HG02852 (cell line): Measurements from ENCODE around the gene MX1.
A peak's percentile ranks its signal among the peaks of the same experiment; 100 is the strongest.

Experiments
- ATAC-seq: cut with Tn5 transposase; IDR thresholded peaks from one replicate; pipeline ENCODE4 v1.9.1; 2021; ENCODE audit warnings: mild to moderate bottlenecking, moderate library complexity; ENCODE audit not compliant: unreplicated experiment

Gene MX1

DNA sequence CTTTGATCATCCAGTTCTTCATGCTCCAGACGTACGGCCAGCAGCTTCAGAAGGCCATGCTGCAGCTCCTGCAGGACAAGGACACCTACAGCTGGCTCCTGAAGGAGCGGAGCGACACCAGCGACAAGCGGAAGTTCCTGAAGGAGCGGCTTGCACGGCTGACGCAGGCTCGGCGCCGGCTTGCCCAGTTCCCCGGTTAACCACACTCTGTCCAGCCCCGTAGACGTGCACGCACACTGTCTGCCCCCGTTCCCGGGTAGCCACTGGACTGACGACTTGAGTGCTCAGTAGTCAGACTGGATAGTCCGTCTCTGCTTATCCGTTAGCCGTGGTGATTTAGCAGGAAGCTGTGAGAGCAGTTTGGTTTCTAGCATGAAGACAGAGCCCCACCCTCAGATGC lies 32.5 kb downstream of the MX1 start:
- ATAC-seq, result no peak

DNA sequence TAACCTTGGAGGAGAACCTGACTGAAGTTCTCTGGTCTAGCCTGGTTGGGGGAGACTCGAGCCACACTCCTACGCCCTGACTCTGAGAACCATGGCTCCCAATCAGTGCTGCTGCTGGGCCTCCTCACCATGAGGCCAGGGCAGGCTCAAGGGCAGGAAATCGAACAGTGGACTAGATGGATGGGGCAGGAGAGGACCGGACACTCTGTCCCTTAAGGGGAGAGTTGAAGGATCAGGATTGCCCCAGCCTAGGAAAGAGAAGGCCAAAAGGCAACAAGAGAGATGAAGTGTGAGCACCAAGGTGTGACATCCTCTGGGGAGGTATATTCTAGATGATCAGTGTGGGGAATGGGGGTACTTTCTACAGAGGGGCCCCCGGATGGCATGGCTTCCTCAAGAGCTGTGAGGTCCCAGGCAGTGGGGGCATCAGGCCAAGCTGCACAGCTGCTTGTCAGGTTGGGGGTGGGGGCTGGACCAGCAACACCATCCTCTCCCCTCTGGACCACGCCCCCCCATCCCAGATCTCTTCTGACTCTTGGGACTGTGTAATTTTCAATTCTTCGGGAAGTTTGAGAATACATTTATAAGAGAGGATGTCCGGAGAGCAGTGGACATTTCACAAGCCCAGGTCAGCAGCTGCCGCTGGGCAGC lies 34.0 kb downstream of the MX1 start:
- peak; percentile 18 for ATAC-seq

DNA sequence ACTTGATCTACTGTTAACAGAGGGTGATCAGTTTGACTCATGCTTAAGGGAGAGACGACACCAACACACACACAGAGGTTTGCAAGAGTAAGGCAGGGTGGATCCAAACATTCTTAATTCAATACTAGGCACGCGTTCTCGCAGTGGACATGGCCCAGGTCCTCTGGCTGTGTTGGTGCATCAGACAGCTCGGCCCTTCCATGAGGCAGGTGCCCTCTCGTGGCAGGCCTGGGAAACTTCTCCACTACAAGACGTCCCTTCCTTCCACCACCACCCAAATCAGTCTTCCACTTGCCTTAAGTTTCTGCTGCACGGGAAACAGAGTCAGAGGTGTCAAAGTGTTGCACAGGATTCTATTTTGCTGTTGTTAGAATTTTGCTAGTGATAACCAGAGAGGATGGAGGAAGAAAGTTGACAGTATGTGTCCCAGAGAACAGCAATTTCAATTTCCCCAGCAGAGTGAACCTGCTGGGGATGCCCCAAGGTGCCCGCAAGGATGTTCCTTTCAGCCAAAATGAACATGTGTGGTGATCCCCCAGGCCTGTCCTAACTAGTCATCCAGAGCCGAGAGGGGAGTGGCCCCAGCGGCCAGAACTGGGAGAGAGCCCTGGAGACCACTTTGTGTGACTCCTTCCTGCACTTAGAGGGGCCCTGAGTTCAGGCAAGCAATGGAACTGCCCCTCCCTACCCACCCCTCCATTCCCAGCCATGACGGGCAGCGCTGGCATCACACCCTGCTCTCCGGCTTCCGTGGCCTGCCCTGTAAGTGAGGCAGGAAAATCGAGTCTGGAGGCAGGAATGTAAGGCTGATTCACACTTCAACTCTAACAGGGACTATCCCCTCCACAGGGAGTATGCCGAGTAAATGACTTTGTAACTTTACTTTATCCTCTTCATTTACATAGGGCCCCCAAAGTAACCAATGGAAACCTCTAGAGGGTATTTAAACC lies 34.8 kb downstream of the MX1 start:
- peak; percentile 66 for ATAC-seq

DNA sequence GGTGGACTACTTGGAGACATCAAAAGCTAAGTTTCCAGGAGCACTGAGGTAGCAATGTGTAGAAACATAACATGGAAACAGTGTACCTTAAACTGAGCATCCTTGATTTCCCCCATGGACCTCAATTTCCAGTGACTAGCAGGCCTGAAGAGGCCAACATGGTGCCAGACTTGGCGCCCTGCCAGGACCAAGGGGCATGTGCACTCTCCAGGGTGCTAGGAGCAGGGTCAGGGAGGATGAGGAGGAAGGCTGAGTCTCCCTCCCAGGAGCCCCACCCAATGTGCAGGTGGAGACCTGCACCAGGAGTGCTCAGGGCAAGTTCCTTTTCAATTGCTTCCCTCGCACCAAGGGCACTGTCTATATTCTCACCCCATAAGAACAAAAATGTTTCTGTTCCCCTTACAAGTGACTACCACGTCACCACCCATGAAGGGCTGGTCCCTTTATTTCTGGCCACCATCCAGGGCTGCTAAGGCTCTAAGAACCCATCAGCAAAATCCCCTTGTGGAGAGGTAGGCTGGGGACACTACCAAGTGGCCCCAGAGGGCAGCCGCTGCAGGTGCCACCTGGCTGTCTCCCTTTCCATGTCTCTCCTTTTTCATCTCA lies 39.2 kb downstream of the MX1 start:
- ATAC-seq, result no peak

DNA sequence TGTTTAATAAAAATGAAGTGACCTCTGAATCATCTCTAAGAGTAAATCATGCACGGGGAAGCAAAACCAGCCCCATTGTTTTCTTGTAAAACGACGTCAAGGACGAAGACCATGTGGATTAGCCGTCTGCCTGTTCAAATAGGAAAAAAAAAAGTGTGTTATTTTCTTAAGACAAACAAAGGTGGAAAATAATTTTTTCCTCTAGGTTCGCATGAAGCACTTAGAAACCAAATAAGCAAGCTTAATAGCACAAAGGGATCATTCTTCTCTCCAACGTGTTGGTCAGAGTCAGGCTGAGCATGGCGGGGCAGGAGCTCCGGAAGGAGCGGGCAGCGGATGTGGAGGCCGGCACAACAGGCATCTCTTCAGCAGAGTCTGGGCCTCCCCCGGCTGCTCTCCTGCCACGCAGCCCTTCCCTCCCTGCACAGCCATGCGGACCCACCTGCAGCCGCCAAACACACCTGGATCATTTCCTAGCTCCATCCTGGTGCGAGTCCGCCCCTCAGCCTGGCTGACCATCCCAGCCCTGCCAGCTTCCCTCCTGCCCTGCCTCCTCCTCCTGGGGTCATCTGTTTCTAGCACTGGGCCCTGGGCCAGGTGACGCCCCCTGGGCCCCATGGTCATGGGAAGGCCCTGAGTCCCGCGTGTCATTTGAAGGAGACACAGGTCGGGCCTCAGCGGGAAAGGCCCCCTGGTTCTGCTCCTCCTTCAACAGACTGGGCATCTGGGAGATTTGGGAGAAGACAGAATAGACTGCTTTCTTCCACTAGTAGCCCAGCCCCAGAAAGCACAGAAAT lies 40.2 kb downstream of the MX1 start:
- no peak for ATAC-seq

DNA sequence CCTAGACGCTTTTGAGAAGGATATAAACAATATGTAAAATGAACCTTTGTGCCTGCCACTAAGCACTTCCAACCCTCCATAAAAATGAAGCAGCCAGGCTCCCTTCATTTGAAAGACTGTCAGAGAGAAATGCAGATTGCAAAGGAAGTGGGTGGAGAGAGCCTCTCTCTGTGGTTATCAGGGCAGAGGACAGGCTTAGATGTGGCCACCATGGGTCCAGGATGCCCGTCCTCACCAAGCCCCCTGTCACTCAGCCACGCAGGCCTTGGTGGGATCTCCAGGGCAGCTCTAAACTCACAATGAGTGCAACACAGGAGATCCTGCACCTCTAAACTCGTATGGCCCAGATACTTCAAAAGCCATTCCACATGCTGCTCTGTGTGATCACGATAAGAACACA lies 44.0 kb downstream of the MX1 start:
- ATAC-seq, result no peak

DNA sequence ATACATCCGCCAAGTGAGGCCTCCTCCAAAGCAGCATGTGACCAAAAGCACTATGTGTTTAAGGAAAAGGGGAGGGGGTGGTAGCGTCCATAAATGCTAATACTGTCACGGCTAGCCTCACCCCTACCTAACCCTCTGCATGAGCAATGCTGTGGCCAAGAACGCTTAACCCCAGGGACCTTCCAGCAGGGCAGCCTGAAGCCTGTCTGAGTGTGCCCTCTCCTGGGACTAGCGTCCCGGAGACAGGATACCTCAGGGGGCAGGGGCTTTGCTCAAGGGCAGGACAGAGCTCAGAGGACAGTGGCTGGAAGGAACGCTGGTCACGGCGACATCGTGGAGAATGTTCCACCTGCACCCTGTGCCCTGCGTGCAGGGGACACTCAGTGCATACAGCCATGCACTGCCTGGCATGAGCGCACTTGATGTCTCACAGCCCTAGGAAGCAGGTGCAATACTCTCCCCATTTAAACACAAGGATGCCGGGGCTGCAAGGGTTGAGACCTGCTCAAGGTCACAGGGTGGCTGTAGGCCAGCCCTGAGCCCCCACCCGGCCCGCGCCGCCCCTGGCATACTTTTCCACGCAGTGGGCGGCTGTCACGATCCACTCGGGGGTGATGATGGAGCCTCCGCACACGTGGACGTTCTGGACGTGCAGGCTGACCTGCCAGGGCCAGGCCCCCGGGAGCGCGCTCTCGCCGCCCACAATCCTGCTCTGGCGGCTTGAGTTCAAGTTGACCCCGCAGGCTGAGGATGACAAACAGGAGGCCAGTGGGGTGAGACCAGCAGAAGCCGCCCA lies 46.9 kb downstream of the MX1 start:
- no peak for ATAC-seq

DNA sequence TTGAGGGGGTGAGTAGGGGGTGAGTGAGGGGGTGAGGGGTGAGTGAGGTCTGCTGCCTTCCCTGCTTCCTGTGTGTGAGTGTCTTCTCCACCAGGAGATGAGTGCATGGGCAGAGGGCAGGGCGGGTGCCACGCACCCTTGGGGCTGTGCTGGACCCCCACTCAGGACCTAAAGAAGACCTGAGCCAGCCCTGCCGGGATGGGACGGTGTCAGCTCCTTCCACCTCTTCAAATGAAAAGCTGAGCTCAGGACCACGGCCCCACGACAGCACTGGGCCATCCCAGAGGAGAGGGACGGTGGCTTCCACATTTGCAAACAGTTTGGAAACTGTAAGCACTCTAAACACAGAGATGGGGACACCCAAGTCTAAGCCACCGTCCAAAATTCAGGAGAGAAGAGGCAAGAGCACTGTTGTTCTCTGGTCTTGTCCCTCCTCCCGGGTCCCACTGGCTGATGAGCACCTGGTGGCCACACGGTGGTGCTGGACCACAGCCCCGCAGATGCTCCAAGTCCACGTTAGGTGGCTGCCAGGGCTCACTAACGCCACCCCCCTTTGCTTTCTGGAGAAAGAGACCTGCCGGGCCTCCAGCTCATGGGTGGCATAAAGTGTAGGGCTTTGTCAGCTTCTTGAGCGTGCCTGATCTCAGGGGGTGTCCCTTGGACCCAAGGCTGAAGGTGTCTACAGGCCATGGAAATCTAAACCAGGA lies 49.8 kb downstream of the MX1 start:
- ATAC-seq, result no peak

DNA sequence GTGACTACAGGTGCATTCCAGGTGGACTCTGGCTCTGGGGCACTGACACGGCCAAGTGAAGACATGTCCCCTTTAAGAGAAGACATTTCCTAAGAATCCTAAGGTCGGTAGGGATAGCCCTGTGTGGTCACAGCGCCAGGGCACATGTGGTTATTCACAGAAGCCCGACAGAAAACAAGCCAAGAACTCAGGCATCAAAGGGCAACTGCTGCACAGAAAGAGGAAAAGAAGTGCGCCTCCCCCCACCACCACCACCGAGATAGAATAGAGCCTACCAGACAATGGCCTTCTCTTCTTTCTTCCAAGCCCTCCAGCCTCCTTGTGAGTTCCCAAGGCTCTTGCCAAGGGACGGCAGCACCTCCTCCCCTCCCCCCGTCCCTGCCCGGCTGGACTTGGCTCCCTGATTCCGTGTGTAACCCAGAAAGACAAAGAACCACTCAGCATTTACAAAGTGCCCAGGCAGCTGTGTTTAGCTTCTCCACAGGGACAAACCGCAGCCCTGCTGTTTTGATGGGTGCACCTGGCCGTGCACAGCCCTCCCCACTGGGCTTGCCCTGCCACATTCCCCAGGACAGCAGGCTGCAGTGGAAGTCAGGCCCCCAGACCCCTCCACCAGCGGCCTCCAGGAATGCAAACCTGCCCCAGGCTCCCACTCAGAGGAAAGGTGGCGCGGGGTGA lies 51.7 kb downstream of the MX1 start:
- ATAC-seq, result no peak

DNA sequence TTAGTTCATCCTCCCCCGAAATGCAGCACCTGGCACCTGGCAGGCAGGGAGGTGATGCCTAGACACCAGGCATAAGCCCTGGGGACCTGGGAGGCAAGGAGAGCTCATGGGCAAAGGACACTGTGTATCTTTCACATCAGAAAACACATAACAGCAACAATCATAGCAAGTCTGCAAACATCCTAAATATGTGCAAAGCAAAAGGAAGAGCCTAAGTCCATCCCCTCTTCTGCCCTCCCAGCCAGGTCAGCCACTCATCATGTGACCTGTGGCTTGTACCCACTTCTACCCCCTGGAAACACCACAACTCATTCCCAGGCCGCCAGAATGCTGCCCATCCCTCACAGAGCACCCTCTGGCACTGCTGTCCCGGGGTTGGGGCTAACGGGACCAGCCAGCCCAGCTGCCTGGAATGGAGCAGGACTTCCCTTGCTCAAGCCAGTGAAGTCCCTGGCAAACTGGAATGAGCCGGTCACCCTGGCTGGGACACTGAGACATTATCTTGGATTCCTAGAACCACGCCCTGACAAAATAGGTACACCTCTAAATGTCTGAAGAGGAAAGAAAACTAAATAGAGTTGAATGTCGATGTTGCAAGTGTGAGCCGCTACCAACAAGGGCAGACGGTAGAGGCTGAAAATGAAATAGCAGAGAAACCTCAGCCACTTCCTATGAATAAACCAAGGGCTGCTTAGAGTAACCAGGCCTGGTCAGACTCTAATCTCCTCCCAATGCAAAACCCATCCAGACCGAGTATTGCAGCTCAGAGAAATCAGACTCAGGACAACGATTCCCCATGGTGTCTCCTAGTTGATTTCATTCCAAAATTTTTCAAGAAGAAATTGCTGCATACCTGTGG lies 52.5 kb downstream of the MX1 start:
- no peak for ATAC-seq

DNA sequence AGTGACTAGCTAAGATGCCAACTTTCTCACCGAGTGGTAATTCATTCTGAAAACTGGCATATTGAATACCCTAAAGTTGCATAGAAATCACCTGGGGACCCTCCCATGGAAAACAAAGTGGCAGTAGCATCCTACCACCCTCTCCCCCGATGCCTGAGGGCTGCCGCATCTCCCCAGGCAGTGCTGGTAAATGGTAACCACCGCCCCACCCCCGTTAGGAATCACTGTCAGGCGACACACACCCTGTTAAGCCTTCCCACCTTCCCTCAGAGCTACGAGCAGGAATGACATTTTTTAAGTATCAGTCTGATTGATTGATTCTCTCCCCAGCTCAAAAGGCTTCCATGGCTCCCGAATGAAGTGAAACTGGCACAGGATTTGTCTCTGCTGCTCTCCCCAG lies 53.6 kb downstream of the MX1 start:
- no peak for ATAC-seq

DNA sequence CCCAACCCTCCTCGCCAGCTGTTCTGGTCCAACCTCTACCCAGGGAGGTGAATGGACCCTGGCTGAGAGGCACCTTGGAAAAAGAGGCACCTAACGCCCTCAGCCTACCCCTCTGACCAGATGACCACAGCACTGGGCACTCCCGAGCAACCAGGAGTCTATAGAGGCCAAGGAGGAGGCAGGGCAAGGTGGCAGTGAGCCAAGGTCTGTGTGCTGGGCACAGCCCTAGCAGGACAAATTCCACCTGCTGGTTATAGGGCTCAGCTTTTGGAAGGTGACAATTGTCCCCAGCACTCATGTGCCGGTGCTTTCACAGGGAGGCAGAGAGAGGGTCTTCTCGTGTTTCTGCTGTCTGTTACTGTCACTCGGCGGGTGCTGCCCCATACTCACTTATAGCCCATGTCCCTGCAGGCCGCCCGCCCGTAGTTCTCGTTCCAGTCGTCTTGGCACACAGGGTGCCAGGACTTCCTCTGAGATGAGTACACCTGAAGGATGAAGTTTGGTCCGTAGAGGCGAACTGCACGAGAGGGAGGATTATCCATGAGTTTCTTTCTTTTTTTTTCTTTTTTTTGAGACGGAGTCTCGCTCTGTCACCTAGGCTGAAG lies 54.1 kb downstream of the MX1 start:
- ATAC-seq, result no peak

DNA sequence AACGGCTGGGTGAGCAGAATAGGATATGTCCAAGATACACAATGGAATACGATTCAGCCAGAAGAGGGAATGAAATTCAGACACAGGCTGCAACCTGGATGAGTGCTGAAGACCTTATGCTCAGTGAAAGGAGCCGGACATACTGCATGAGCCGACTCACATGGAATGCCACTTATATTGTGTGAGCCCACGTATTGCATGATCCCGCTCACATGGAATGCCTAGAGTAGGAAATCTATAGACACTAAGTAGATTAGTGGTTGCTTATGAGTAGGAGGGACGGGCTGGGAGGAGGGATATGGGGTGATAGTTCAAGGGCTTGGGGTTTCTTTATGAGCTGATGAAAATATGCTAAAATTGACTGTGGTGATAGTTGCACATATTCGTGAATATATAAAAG lies 55.2 kb downstream of the MX1 start:
- no peak for ATAC-seq

DNA sequence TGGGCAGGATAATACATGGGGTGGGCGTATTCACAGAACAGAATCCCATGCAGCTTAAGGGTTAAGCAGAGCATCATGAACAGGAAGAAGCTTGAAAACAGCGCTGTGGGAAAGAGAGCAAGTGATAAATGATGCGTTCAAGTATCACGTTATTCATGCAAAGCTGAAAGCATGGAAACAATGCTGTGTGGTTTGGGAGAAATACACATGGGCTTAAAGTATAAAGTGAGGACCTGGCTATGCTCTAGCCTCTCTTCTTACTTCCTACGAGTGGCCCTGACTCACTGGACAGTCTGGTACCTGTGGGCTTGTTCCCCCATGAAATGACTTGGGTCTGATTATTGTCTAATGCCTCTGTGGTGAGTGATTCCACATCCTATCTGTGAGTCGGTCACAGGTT lies 56.3 kb downstream of the MX1 start:
- no peak for ATAC-seq

DNA sequence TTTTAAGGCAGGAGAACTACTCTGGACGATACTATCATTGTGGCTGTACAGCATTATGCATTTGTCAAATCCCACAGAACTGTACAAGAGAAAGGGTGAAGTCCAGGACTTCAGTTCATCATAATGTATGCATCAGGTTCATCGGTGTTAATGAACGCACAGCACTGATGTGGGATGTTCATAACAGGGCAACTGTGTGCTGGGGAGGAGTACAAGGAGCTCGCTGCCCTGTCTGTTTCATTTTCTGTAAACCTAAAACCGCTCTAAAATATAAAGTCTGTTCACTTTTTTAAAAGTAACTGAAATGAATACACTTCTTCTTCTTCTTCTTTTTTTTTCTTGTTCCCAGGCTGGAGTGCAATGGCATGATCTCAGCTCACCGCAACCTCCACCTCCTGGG lies 56.9 kb downstream of the MX1 start:
- ATAC-seq, result no peak

DNA sequence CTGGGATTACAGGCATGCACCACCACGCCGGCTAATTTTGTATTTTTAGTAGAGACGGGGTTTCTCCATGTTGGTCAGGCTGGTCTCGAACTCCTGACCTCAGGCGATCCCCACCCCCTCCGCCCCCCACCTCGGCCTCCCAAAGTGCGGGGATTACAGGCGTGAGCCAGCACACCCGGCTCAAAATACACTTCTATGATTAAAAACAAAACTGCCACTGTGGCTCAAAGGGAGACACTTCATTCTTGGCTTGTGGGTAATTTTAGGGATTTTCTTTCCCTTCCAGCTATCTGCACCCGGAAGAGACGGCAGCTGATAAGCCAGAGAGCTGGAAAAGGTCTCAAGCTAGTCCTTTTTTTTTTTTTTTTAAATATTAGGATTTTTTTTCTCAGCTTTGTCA lies 57.4 kb downstream of the MX1 start:
- no peak for ATAC-seq

DNA sequence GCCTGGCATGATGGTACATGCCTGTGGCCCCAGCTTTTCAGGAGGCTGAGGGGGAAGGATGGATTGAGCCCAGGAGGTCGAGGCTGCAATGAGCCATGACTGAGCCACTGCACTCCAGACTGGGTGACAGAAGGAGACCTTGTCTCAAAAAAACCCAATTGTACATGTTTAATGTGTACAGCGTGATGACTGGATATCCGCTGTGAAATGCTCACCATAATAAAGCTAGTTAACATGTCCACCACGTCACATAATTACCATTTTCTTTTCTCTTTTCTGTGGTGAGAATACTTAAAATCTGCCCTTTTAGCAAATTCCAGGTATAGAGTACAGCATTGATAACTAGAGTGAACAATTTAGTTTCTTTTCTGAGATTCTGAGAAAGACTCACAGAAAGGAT lies 57.9 kb downstream of the MX1 start:
- no peak for ATAC-seq

DNA sequence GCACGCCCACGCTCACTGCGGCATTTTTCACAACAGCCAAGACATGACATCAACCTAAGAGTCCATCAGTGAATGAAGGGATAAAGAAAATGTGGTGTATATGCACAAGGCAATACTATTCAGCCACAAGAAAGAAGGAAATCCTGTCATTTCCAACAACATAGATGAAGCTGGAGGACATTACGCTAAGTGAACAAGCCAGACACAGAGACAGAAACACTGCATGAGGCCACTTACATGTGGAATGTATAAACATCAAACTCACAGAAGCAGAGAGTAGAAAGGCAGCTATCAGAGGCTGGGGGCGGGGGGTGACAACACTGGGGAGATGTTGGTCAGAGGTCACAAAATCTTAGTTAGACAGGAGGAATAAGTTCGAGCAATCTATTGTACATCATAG lies 61.0 kb downstream of the MX1 start:
- no peak for ATAC-seq
